B cell (primary cell): Measurements from ENCODE around the gene STAU1.

Experiments
- EZH2 ChIP-seq: IDR thresholded peaks from 2 replicates; pipeline ENCODE4 v1.6.1; 2012; ENCODE audit warnings: borderline replicate concordance, low read depth, mild to moderate bottlenecking, moderate library complexity, low read length; ENCODE audit not compliant: insufficient read depth, poor library complexity, severe bottlenecking
- TF ChIP-seq, protein P1 (sequence below): fragments of 200-600 bp; IDR thresholded peaks from one replicate; pipeline ENCODE4 v1.8.0; 2022; ENCODE audit warnings: antibody characterized with exemption, mild to moderate bottlenecking

GRCh38 chr20:49157146-49157545 lies 31.0 kb downstream of the STAU1 start:
- TF ChIP-seq, protein P1, sequence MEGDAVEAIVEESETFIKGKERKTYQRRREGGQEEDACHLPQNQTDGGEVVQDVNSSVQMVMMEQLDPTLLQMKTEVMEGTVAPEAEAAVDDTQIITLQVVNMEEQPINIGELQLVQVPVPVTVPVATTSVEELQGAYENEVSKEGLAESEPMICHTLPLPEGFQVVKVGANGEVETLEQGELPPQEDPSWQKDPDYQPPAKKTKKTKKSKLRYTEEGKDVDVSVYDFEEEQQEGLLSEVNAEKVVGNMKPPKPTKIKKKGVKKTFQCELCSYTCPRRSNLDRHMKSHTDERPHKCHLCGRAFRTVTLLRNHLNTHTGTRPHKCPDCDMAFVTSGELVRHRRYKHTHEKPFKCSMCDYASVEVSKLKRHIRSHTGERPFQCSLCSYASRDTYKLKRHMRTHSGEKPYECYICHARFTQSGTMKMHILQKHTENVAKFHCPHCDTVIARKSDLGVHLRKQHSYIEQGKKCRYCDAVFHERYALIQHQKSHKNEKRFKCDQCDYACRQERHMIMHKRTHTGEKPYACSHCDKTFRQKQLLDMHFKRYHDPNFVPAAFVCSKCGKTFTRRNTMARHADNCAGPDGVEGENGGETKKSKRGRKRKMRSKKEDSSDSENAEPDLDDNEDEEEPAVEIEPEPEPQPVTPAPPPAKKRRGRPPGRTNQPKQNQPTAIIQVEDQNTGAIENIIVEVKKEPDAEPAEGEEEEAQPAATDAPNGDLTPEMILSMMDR = no peak
- no peak for TF ChIP-seq EZH2
